Activated naive CD4-positive, alpha-beta T cell treated with anti-CD3 and anti-CD28 coated beads, Interleukin-2, amount 50 U/mL, for 72 hours (primary cell): ENCODE measurements around the gene WDR55. TPM values are rescaled to one million over a fixed set of nuclear protein-coding genes. Genes with fewer than 3 reads are reported as not detected.

ENCODE experiments used
- total RNA-seq, 2 donors: library from RNA; stranded (reverse); gene quantifications; one replicate each; pipeline ENCODE4 v1.2.3, GENCODE V29; 2022

WDR55 gene
- total RNA-seq, 2 donors from 2014 or later = 32.5 to 36.3 TPM

Other genes with a start within 250 kb of the WDR55 start
- gene EIF4EBP3, start 117.2 kb upstream of the WDR55 start, total RNA-seq = 10 to 100 TPM; 13.0 to 14.8 TPM
- 10 to 100 TPM; 29.3 to 55.0 TPM for gene SRA1, start 107.4 kb upstream of the WDR55 start, total RNA-seq
- 10 to 100 TPM; 36.6 to 38.1 TPM for gene APBB3, start 100.3 kb upstream of the WDR55 start, total RNA-seq
- gene SLC35A4, start 100.1 kb upstream of the WDR55 start, total RNA-seq = 10 to 100 TPM; 62.5 to 70.3 TPM
- gene CD14, start 31.7 kb upstream of the WDR55 start, total RNA-seq = 1 to 10 TPM in 1 of 2 donors, under 1 TPM in 1; 0.56 to 1.6 TPM
- gene TMCO6, start 25.5 kb upstream of the WDR55 start, total RNA-seq = 10 to 100 TPM; 28.7 to 30.2 TPM
- gene NDUFA2, start 17.3 kb upstream of the WDR55 start, total RNA-seq = 10 to 100 TPM; 68.4 to 71.8 TPM
- gene IK, start 17.1 kb upstream of the WDR55 start, total RNA-seq = 100 to 1,000 TPM in 1 of 2 donors, 10 to 100 TPM in 1; 87.6 to 108 TPM
- 1 to 10 TPM in 1 of 2 donors, under 1 TPM in 1; 0.82 to 3.4 TPM for gene DND1, start 8.7 kb downstream of the WDR55 start, total RNA-seq
- 10 to 100 TPM; 78.9 to 94.6 TPM for gene HARS1, start 26.5 kb downstream of the WDR55 start, total RNA-seq
- 10 to 100 TPM; 29.8 to 34.1 TPM for gene HARS2, start 26.6 kb downstream of the WDR55 start, total RNA-seq
- 10 to 100 TPM; 50.9 to 72.1 TPM for gene ZMAT2, start 35.5 kb downstream of the WDR55 start, total RNA-seq
- not detected for gene PCDHA1, start 121.2 kb downstream of the WDR55 start, total RNA-seq
- gene PCDHA2, start 129.9 kb downstream of the WDR55 start, total RNA-seq = under 1 TPM in 1 of 2 donors, not detected in 1; 0.09 TPM
- gene PCDHA3, start 136.2 kb downstream of the WDR55 start, total RNA-seq = not detected
- gene PCDHA4, start 142.2 kb downstream of the WDR55 start, total RNA-seq = not detected
- not detected for gene PCDHA5, start 156.7 kb downstream of the WDR55 start, total RNA-seq
- not detected for gene PCDHA6, start 163.1 kb downstream of the WDR55 start, total RNA-seq
- gene PCDHA7, start 169.4 kb downstream of the WDR55 start, total RNA-seq = not detected
- gene PCDHA8, start 176.3 kb downstream of the WDR55 start, total RNA-seq = not detected
- gene PCDHA9, start 183.5 kb downstream of the WDR55 start, total RNA-seq = not detected
- gene PCDHA10, start 191.0 kb downstream of the WDR55 start, total RNA-seq = not detected
- not detected for gene PCDHA11, start 204.1 kb downstream of the WDR55 start, total RNA-seq
- gene PCDHA12, start 210.4 kb downstream of the WDR55 start, total RNA-seq = not detected
- not detected for gene PCDHA13, start 217.2 kb downstream of the WDR55 start, total RNA-seq